SK-MEL-5 (cell line): ENCODE measurements around the gene LIPA. TPM values are rescaled to one million over a fixed set of nuclear protein-coding genes. Genes with fewer than 3 reads are reported as not detected.
A peak's percentile ranks its signal among the peaks of the same experiment; 100 is the strongest.
"Not testable (repeated sequence)": the region's sequence is repeated elsewhere in the genome, so short reads cannot be mapped to it uniquely, and the experiment has no call there.

Experiments used
- DNase-seq: peaks from one replicate; pipeline ENCODE4 v3.0.0-alpha.2; 2016; ENCODE audit warnings: low read depth, low spot score
- in situ Hi-C: cut with HindIII; loops from 2 replicates; pipeline ENCODE4 v1.10.0; 2016; ENCODE audit warnings: low sequenced_read_pairs, high pct_unique_total_duplicates, low pct_unique_long_range_greater_than_20kb
- total RNA-seq: library from RNA; depleted of rRNA; stranded (reverse); fragments of >200 nt; shearing (Covaris generic); gene quantifications from 2 replicates; pipeline ENCODE4 v1.2.3, GENCODE V29; 2014

Gene LIPA
- total RNA-seq, 1 experiment from 2014 or later: 68.2 TPM

GRCh38 chr10:89248990-89249389, 2.6 kb downstream of the LIPA start:
- no peak for DNase-seq
- in situ Hi-C loops: no loop called here

GRCh38 chr10:89247623-89248022, 4.0 kb downstream of the LIPA start:
- in situ Hi-C loops, DNase-seq: not testable (repeated sequence)

GRCh38 chr10:89245802-89246201, 5.8 kb downstream of the LIPA start:
- in situ Hi-C loops: no loop called here
- DNase-seq: peak; percentile 17

- no peak for DNase-seq
- in situ Hi-C loops: no loop called here
Observed at GRCh38 chr10:89242840-89243568, 8.6 kb downstream of the LIPA start.

GRCh38 chr10:89242345-89242684, 9.3 kb downstream of the LIPA start:
- in situ Hi-C loops: no loop called here
- no peak for DNase-seq

GRCh38 chr10:89241486-89242344, 9.9 kb downstream of the LIPA start:
- DNase-seq: no peak
- in situ Hi-C loops: no loop called here

GRCh38 chr10:89241026-89241425, 10.5 kb downstream of the LIPA start:
- in situ Hi-C loops: no loop called here
- no peak for DNase-seq

GRCh38 chr10:89240519-89240918, 11.1 kb downstream of the LIPA start:
- in situ Hi-C loops: no loop called here
- no peak for DNase-seq

GRCh38 chr10:89238956-89239644, 12.5 kb downstream of the LIPA start:
- DNase-seq: no peak
- in situ Hi-C loops: no loop called here

GRCh38 chr10:89237849-89238248, 13.7 kb downstream of the LIPA start:
- in situ Hi-C loops: no loop called here

GRCh38 chr10:89236226-89236797, 15.3 kb downstream of the LIPA start:
- DNase-seq: no peak
- in situ Hi-C loops: no loop called here

More at GRCh38 chr10:89237849-89238248, 13.7 kb downstream of the LIPA start:
- DNase-seq: no peak

GRCh38 chr10:89235073-89235798, 16.3 kb downstream of the LIPA start:
- no peak for DNase-seq
- in situ Hi-C loops: no loop called here

- in situ Hi-C loops: no loop called here
- DNase-seq: no peak
Observed at GRCh38 chr10:89233033-89233432, 18.5 kb downstream of the LIPA start.

- in situ Hi-C loops: no loop called here
- no peak for DNase-seq
Observed at GRCh38 chr10:89228962-89229361, 22.6 kb downstream of the LIPA start.

- in situ Hi-C loops: no loop called here
- DNase-seq: no peak
Observed at GRCh38 chr10:89228146-89228545, 23.4 kb downstream of the LIPA start.

GRCh38 chr10:89226891-89227290, 24.7 kb downstream of the LIPA start:
- in situ Hi-C loops: no loop called here

GRCh38 chr10:89224739-89225443, 26.7 kb downstream of the LIPA start:
- in situ Hi-C loops: no loop called here
- no peak for DNase-seq

More at GRCh38 chr10:89226891-89227290, 24.7 kb downstream of the LIPA start:
- DNase-seq: no peak
